ENCODE measurements around the gene DCDC2.
"Not testable (repeated sequence)": the region's sequence is repeated elsewhere in the genome, so short reads cannot be mapped to it uniquely, and the experiment has no call there.

DCDC2 gene

DNA sequence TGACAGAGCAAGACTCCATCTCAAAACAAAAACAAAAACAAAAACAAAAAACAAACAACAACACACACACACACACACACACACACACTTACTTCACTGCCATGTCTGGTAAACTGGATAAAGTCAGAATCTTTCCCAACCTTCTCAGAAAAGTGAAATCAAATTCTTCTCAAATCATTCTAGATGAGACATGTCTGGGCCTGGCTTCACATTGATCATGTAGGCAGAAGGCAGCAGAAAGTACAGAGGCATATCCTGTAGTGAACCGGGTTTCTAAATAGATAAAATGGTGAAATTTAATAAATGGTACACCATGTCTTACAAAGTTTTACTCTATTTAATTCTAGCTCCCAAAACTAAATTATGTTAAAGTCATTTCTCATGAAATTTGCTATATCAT, 30.0 kb upstream of the DCDC2 start:
- Mint-ChIP-seq H3K36me3 (no peaks in the 10 kb centered on the region), H3K27ac (no peak overlapping the region), H3K4me1 (peaks cover 2% of the 10 kb centered on the region), H3K27me3 (peaks cover 11% of the 10 kb centered on the region), H3K9me3 (peaks cover 1% of the 10 kb centered on the region), H3K4me3 (no peak overlapping the region)
- ATAC-seq (ENCODE audit: low read depth), result no peak
- DNase-seq (ENCODE audit: low spot score in 2 of 2), result no peak

GRCh38 chr6:24385536-24386269, 27.8 kb upstream of the DCDC2 start:
- ATAC-seq (ENCODE audit: low read depth) (no peak), DNase-seq (ENCODE audit: low spot score in 2 of 2) (no peak)
- Mint-ChIP-seq H3K4me1 (no peaks in the 10 kb centered on the region), H3K27ac (no peak overlapping the region), H3K27me3 (peaks cover 11% of the 10 kb centered on the region), H3K36me3 (no peaks in the 10 kb centered on the region), H3K4me3 (no peak overlapping the region), H3K9me3 (peaks cover 3% of the 10 kb centered on the region)

DNA sequence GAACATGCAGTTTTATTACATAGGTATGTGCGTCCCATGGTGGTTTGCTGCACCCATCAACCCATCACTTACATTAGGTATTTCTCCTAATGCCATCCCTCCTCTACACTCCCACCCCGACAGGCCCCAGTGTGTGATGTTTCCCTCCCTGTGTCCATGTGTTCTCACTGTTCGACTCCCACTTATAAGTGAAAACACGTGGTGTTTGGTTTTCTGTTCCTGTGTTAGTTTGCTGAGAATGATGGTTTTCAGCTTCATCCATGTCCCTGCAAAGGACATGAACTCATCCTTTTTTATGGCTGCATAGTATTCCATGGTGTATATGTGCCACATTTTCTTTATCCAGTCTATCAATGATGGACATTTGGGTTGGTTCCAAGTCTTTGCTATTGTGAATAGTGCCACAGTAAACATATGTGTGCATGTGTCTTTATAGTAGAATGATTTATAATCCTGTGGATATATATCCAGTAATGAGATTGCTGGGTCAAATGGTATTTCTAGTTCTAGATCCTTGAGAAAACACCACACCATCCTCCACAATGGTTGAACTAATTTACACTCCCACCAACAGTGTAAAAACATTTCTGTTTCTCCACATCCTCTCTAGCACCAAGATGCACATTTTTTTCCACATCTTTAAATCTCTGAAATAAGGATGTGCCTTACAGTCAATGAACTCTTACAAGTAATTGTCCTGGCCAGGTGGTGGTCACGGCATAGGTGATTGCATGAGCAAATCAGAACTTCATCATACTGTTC, 26.7 kb upstream of the DCDC2 start:
- H3K9me3 Mint-ChIP-seq; H3K27ac Mint-ChIP-seq; DNase-seq (ENCODE audit: low spot score in 2 of 2); ATAC-seq (ENCODE audit: low read depth); H3K36me3 Mint-ChIP-seq; H3K4me1 Mint-ChIP-seq; H3K4me3 Mint-ChIP-seq: not testable (repeated sequence)
- H3K27me3 Mint-ChIP-seq, result peaks cover 11% of the 10 kb centered on the region

GRCh38 chr6:24382891-24383494, 25.1 kb upstream of the DCDC2 start:
- H3K4me3 Mint-ChIP-seq; H3K27ac Mint-ChIP-seq; ATAC-seq (ENCODE audit: low read depth); DNase-seq (ENCODE audit: low spot score in 2 of 2); H3K36me3 Mint-ChIP-seq; H3K9me3 Mint-ChIP-seq; H3K4me1 Mint-ChIP-seq: not testable (repeated sequence)
- H3K27me3 Mint-ChIP-seq, result peaks cover 11% of the 10 kb centered on the region

DNA sequence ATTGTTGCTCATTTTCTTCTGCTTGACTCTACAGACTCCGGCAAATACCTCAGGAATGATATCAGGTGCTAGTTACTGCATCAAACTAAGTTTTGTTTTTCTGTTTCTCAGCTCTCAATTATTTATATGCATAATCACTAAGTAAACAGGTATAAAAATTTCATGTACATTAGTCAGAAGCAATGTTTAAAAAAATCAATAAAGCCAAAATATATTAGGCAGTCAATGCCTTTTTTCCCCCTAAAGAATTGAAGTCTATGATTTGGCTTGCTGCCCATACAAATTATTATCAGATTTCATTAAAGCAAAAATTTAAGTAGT, 24.3 kb upstream of the DCDC2 start:
- Mint-ChIP-seq H3K4me3 (no peak overlapping the region), H3K27me3 (peaks cover 10% of the 10 kb centered on the region), H3K36me3 (no peaks in the 10 kb centered on the region), H3K9me3 (peaks cover 3% of the 10 kb centered on the region), H3K4me1 (no peaks in the 10 kb centered on the region), H3K27ac (no peak overlapping the region)
- DNase-seq (ENCODE audit: low spot score in 2 of 2) (no peak), ATAC-seq (ENCODE audit: low read depth) (no peak)

- Mint-ChIP-seq H3K9me3 (peaks cover 3% of the 10 kb centered on the region), H3K4me1 (no peaks in the 10 kb centered on the region), H3K27me3 (peaks cover 10% of the 10 kb centered on the region), H3K4me3 (no peak overlapping the region), H3K36me3 (no peaks in the 10 kb centered on the region), H3K27ac (no peak overlapping the region)
- no peak for ATAC-seq (ENCODE audit: low read depth)
- no peak for DNase-seq (ENCODE audit: low spot score in 2 of 2)
These were observed 23.8 kb upstream of the DCDC2 start for GRCh38 chr6:24381476-24382219.

DNA sequence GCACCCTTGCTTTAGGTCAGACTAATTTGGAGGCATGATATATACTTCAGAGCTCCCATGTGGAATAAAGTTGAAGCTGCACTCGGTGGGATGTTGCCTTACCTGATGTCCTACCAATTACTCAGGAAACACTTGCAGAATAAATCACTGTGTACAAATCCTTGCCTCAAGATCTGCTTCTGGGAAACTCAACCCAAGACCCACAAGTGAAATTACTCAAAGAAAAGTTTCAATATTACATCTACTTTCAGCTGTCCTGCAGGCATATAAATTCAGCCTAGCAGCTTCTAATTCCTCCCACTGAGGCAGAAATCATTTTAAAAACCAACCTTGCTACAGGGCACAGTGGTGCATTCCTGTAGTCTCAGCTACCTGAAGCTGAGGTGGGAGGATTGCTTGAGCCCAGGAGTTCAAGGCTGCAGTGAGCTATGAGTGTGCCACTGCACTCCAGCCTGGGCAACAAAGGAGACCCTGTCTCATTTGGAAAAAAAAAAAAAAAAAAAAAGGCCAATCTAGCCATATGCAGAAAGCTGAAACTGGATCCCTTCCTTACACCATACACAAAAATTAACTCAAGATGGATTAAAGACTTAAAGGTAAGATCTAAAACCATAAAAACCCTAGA, 20.7 kb upstream of the DCDC2 start:
- Mint-ChIP-seq H3K27ac (no peak overlapping the region), H3K4me1 (no peaks in the 10 kb centered on the region), H3K4me3 (no peak overlapping the region), H3K9me3 (peaks cover 1% of the 10 kb centered on the region), H3K36me3 (no peaks in the 10 kb centered on the region), H3K27me3 (peaks cover 9% of the 10 kb centered on the region)
- ATAC-seq (ENCODE audit: low read depth) (no peak), DNase-seq (ENCODE audit: low spot score in 2 of 2) (no peak)

DNA sequence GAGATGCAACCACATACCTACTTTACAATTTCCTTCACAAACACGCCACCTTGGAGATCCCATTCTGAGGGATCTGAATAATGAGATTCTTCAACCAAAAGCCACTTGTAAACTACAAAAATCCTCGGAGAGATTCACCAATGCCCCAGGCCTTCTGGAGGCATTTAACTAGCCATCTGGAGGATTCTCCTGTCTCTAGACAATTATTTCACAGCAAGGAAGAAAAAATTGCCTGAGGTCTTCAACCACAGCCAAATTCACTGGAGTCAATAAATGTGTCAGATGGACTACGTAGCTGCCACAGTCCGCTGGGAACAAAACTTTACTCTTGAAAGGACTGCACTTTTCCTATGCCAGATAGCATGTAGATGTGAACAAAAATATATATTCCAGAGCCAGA, 19.0 kb upstream of the DCDC2 start:
- H3K27me3 Mint-ChIP-seq, result peaks cover 14% of the 10 kb centered on the region
- no peak overlapping the region for H3K4me3 Mint-ChIP-seq
- no peak overlapping the region for H3K27ac Mint-ChIP-seq
- no peaks in the 10 kb centered on the region for H3K4me1 Mint-ChIP-seq
- DNase-seq (ENCODE audit: low spot score in 2 of 2) (no peak), ATAC-seq (ENCODE audit: low read depth) (no peak)
- peaks cover 5% of the 10 kb centered on the region for H3K9me3 Mint-ChIP-seq
- H3K36me3 Mint-ChIP-seq, result no peaks in the 10 kb centered on the region

DNA sequence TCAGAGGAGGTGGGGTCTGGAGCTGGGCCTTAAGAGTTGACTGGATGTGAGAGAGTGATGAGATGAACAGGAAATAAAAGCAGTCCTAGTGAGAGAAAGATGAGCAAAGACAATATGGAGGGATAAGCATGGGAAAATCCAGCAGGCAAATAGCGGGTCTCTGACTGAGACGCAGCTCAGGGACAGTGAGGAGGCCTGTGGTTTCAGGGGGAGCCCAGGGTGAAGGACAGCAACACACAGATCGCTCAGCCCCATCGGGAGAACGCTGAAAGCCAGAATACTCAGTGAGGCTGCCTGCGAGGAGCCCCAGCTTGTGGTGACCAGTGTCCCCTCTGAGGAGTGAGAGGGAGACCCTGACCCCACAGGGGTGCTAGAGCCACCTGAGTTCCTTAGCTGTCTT, 16.8 kb upstream of the DCDC2 start:
- Mint-ChIP-seq H3K4me1 (no peaks in the 10 kb centered on the region), H3K27ac (no peak overlapping the region), H3K4me3 (no peak overlapping the region), H3K36me3 (no peaks in the 10 kb centered on the region), H3K27me3 (peaks cover 14% of the 10 kb centered on the region), H3K9me3 (peaks cover 4% of the 10 kb centered on the region)
- ATAC-seq (ENCODE audit: low read depth), result no peak
- no peak for DNase-seq (ENCODE audit: low spot score in 2 of 2)

- ATAC-seq (ENCODE audit: low read depth); H3K9me3 Mint-ChIP-seq; H3K36me3 Mint-ChIP-seq; DNase-seq (ENCODE audit: low spot score in 2 of 2); H3K27ac Mint-ChIP-seq; H3K27me3 Mint-ChIP-seq; H3K4me1 Mint-ChIP-seq; H3K4me3 Mint-ChIP-seq: not testable (repeated sequence)
These were observed 7.3 kb upstream of the DCDC2 start for GRCh38 chr6:24365103-24365633.

GRCh38 chr6:24362363-24362762, 4.5 kb upstream of the DCDC2 start:
- not testable (repeated sequence) for H3K27ac Mint-ChIP-seq; ATAC-seq (ENCODE audit: low read depth); H3K4me3 Mint-ChIP-seq; DNase-seq (ENCODE audit: low spot score in 2 of 2); H3K9me3 Mint-ChIP-seq; H3K36me3 Mint-ChIP-seq
- peaks cover 11% of the 10 kb centered on the region for H3K27me3 Mint-ChIP-seq
- peaks cover 15% of the 10 kb centered on the region for H3K4me1 Mint-ChIP-seq

- Mint-ChIP-seq H3K4me3 (peak overlapping the region; percentile 84), H3K9me3 (no peaks in the 10 kb centered on the region), H3K27ac (peak overlapping the region; percentile 97), H3K27me3 (peaks cover 8% of the 10 kb centered on the region), H3K4me1 (peaks cover 17% of the 10 kb centered on the region), H3K36me3 (no peaks in the 10 kb centered on the region)
- DNase-seq (ENCODE audit: low spot score in 2 of 2) (peak; percentile 76 to 83), ATAC-seq (ENCODE audit: low read depth) (peak; percentile 88)
These were observed 2.0 kb upstream of the DCDC2 start for GRCh38 chr6:24359640-24360454.
